CD4-positive, alpha-beta memory T cell (primary cell): ENCODE measurements around the gene FUCA2. TPM values are rescaled to one million over a fixed set of nuclear protein-coding genes. Genes with fewer than 3 reads are reported as not detected.
"Not testable (repeated sequence)": the region's sequence is repeated elsewhere in the genome, so short reads cannot be mapped to it uniquely, and the experiment has no call there.

Experiments used
- CTCF ChIA-PET: fragments of 350-600 bp; sonication (Branson Sonifier 250); formaldehyde crosslinking; loops from one replicate; lab custom pipeline; 2021; ENCODE audit warnings: inconsistent platforms; ENCODE audit not compliant: partially characterized antibody; lab: Charles Lee
- POLR2A ChIA-PET: fragments of 350-600 bp; sonication (Branson Sonifier 250); formaldehyde crosslinking; loops from one replicate; lab custom pipeline; 2021; ENCODE audit not compliant: partially characterized antibody; lab: Charles Lee
- DNase-seq, 5 donors: peaks; one replicate each; pipeline versions ENCODE4 v3.0.0 to v3.0.0-alpha.2; 2020 to 2022; ENCODE audit warnings: mixed read lengths in 1 of 5
- H3K27ac ChIP-seq: one replicate; pipeline ENCODE4 v1.7.0; 2013; ENCODE audit warnings: low read depth, low read length
- H3K27me3 ChIP-seq: 2 replicates; pipeline ENCODE4 v1.7.0; 2013; ENCODE audit warnings: mild to moderate bottlenecking, low read length, moderate library complexity; ENCODE audit not compliant: insufficient read depth
- H3K36me3 ChIP-seq: 2 replicates; pipeline ENCODE4 v1.7.0; 2013; ENCODE audit warnings: mild to moderate bottlenecking, low read length, moderate library complexity; ENCODE audit not compliant: insufficient read depth
- H3K4me1 ChIP-seq: 2 replicates; pipeline ENCODE4 v1.7.0; 2013; ENCODE audit warnings: mild to moderate bottlenecking, low read length, moderate library complexity; ENCODE audit not compliant: insufficient read depth
- H3K4me3 ChIP-seq, 2 donors: one replicate each; pipeline ENCODE4 v1.7.0; 2013; ENCODE audit warnings: low read length in 2 of 2, mild to moderate bottlenecking in 1 of 2
- H3K9me3 ChIP-seq, 2 donors: one replicate each; pipeline ENCODE4 v1.7.0; 2013; ENCODE audit warnings: low read length in 2 of 2, control low read depth in 1 of 2; ENCODE audit not compliant: control insufficient read depth in 1 of 2
- H3K27ac Mint-ChIP-seq, 7 donors: one replicate each; pipeline ENCODE4 v1.8.0; 2020 to 2021; ENCODE audit warnings: mixed read lengths in 7 of 7, mild to moderate bottlenecking in 6 of 7, inconsistent platforms in 3 of 7, moderate library complexity in 3 of 7
- H3K27me3 Mint-ChIP-seq, 2 donors: one replicate each; pipeline ENCODE4 v1.8.0; 2020 to 2021; ENCODE audit warnings: mixed read lengths in 2 of 2
- H3K36me3 Mint-ChIP-seq, 2 donors: one replicate each; pipeline ENCODE4 v1.8.0; 2020 to 2021; ENCODE audit warnings: mixed read lengths in 2 of 2, inconsistent platforms in 1 of 2, mild to moderate bottlenecking in 1 of 2
- H3K4me1 Mint-ChIP-seq, 4 donors: one replicate each; pipeline ENCODE4 v1.8.0; 2020 to 2021; ENCODE audit warnings: mixed read lengths in 4 of 4, mild to moderate bottlenecking in 1 of 4
- H3K4me3 Mint-ChIP-seq, 8 donors: one replicate each; pipeline ENCODE4 v1.8.0; 2020 to 2021; ENCODE audit warnings: mixed read lengths in 8 of 8, mild to moderate bottlenecking in 7 of 8, moderate library complexity in 6 of 8, inconsistent platforms in 3 of 8
- H3K9me3 Mint-ChIP-seq, 8 donors: one replicate each; pipeline ENCODE4 v1.8.0; 2020 to 2021; ENCODE audit warnings: mixed read lengths in 8 of 8, mild to moderate bottlenecking in 5 of 8, inconsistent platforms in 3 of 8, moderate library complexity in 1 of 8
- intact Hi-C: fragments of 100-400 bp; cut with micrococcal nuclease; formaldehyde crosslinking; loops from one replicate; pipeline ENCODE4 v1.15.1; 2023
- polyA plus RNA-seq, 2 donors: library from polyadenylated mRNA; unstranded; fragments of 300-500 nt; fragmentation: Illumina TruSeq; gene quantifications; one replicate each; pipeline ENCODE4 v1.2.3, GENCODE V29; 2021
- total RNA-seq, 2 experiments: library from RNA; stranded (reverse); gene quantifications; one replicate each; pipeline ENCODE4 v1.2.3, GENCODE V29; 2021

FUCA2 gene
- total and polyA plus RNA-seq, 4 experiments from 2014 or later = 10.6 to 26.3 (median 11.8) TPM

- no peak overlapping the region for H3K27ac ChIP-seq
- POLR2A ChIA-PET = interaction anchor here (7.7 kb wide), 1 partner anchor 23 kb away, joined by 104 read pairs; no protein-coding TSS in a partner anchor
- DNase-seq = no peak
- H3K27me3 ChIP-seq = no peaks in the 10 kb centered on the region
- peaks cover 18% of the 10 kb centered on the region for H3K4me1 ChIP-seq
- Mint-ChIP-seq H3K4me3 (no peak overlapping the region), H3K27me3 (no peaks in the 10 kb centered on the region), H3K36me3 (peaks cover 3 to 5% of the 10 kb centered on the region in 2 donors), H3K4me1 (peaks cover 16 to 29% (median 24%) of the 10 kb centered on the region in 4 donors), H3K27ac (no peak overlapping the region), H3K9me3 (no peaks in the 10 kb centered on the region)
- intact Hi-C loops = no loop called here
- CTCF ChIA-PET = interaction anchor here (5.5 to 5.7 kb wide), 2 partner anchors 24 to 59 kb away, joined by 40 to 114 read pairs; no protein-coding TSS in a partner anchor
- no peaks in the 10 kb centered on the region for H3K9me3 ChIP-seq
- no peaks in the 10 kb centered on the region for H3K36me3 ChIP-seq
- no peak overlapping the region for H3K4me3 ChIP-seq
Observed at GRCh38 chr6:143515766-143516355, 4.3 kb upstream of the FUCA2 start.

DNA sequence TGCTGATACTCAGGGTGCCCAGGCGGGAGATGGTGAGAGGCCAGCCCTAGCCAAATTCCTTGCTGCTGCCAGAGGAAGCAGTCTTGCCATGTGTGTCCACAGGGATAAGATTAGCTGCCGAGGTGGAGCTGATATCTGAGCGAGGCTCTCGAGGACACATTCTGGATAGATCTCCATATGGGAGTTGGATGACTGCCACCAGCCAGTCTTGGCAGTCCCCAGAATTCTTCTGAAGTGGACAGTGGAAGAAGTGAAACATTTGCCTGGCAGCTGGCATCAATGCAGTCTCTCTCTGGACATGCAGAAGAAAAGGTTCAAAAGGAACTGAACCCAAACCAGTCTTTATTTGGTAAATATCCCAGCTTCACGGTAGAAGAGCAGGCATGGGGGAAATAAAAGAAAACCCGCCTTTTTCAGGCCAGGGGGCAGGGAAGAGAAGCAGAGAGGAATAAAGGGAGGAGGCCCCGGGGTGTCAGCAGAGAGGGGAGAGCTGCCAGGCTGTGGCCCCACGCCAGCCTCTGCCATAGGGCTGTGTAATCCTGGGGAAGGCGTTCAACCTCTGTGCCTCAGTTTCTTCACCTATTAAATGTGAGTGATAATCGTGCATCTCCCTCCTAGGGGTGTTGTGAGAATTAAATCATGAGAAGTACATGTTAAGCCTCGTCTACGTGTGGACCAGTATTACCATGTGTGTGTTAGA lies 3.7 kb upstream of the FUCA2 start:
- no peaks in the 10 kb centered on the region for H3K27me3 Mint-ChIP-seq
- peak overlapping the region in 1 of 7 donors; percentile 9 for H3K27ac Mint-ChIP-seq
- no peaks in the 10 kb centered on the region for H3K36me3 ChIP-seq
- peaks cover 23% of the 10 kb centered on the region for H3K4me1 ChIP-seq
- peaks cover 18 to 35% (median 27%) of the 10 kb centered on the region in 4 donors for H3K4me1 Mint-ChIP-seq
- H3K9me3 ChIP-seq = no peaks in the 10 kb centered on the region
- no peak overlapping the region for H3K27ac ChIP-seq
- no peak overlapping the region for H3K4me3 ChIP-seq
- POLR2A ChIA-PET = interaction anchor here (7.7 kb wide), 1 partner anchor 24 kb away, joined by 104 read pairs; no protein-coding TSS in a partner anchor
- H3K27me3 ChIP-seq = no peaks in the 10 kb centered on the region
- CTCF ChIA-PET = interaction anchor here (3.2 to 5.7 kb wide), 4 partner anchors 14 to 499 kb away, joined by 17 to 114 read pairs (median 36); no protein-coding TSS in a partner anchor
- no peak for DNase-seq
- H3K36me3 Mint-ChIP-seq = peaks cover 5 to 6% of the 10 kb centered on the region in 2 donors
- no peak overlapping the region for H3K4me3 Mint-ChIP-seq
- intact Hi-C loops = no loop called here
- H3K9me3 Mint-ChIP-seq = no peaks in the 10 kb centered on the region

DNA sequence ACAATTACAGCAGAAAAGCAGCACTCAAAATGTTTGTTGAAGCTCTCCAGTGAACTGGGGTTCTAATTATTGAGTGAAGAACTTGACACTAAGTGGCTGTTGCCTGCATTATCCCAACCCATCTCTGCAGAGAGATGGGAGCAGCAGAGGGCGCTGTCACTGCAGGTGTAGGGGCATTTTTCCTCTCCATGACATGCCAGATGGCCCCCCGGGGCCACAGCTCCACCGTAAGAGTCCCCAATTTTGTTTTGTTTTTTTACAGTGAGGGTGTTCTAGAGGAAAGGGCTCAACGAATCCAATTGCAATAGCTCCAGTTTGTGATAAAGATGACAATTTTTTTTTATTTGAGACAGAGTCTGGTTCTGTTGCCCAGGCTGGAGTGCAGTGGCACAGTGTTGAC lies 1.9 kb upstream of the FUCA2 start:
- Histone ChIP-seq H3K4me3 (no peak overlapping the region), H3K4me1 (peaks cover 35% of the 10 kb centered on the region), H3K9me3 (no peaks in the 10 kb centered on the region), H3K27me3 (no peaks in the 10 kb centered on the region), H3K36me3 (no peaks in the 10 kb centered on the region), H3K27ac (no peak overlapping the region)
- peak; percentile 39 to 54 (median 43) for DNase-seq
- Mint-ChIP-seq H3K9me3 (no peaks in the 10 kb centered on the region), H3K36me3 (peaks cover 0 to 6% of the 10 kb centered on the region in 2 donors), H3K4me3 (peak overlapping the region in 7 of 8 donors; percentile 44 to 82 (median 73)), H3K27ac (peak overlapping the region in 1 of 7 donors; percentile 74), H3K27me3 (no peaks in the 10 kb centered on the region), H3K4me1 (peaks cover 27 to 48% (median 29%) of the 10 kb centered on the region in 4 donors)
- POLR2A ChIA-PET = interaction anchor here (0.7 to 7.7 kb wide), 4 partner anchors 26 to 330 kb away, joined by 3 to 104 read pairs (median 4); partner anchors contain the start of gene LTV1
- intact Hi-C loops = loop anchor here (1.0 to 5.0 kb wide), 5 partner anchors 24 to 500 kb away; no protein-coding TSS in a partner anchor
- CTCF ChIA-PET = interaction anchor here (0.7 to 5.7 kb wide), 40 partner anchors 8 to 1039 kb away, joined by 3 to 114 read pairs (median 5); partner anchors contain the start of gene LTV1

GRCh38 chr6:143510326-143510725 lies 1.2 kb downstream of the FUCA2 start:
- H3K27ac Mint-ChIP-seq = peak overlapping the region in 4 of 7 donors; percentile 94 to 97 (median 94)
- CTCF ChIA-PET = interaction anchor here (0.9 to 5.7 kb wide), 8 partner anchors 9 to 503 kb away, joined by 3 to 114 read pairs (median 5); partner anchors contain the start of genes ADAT2 and PEX3

DNA sequence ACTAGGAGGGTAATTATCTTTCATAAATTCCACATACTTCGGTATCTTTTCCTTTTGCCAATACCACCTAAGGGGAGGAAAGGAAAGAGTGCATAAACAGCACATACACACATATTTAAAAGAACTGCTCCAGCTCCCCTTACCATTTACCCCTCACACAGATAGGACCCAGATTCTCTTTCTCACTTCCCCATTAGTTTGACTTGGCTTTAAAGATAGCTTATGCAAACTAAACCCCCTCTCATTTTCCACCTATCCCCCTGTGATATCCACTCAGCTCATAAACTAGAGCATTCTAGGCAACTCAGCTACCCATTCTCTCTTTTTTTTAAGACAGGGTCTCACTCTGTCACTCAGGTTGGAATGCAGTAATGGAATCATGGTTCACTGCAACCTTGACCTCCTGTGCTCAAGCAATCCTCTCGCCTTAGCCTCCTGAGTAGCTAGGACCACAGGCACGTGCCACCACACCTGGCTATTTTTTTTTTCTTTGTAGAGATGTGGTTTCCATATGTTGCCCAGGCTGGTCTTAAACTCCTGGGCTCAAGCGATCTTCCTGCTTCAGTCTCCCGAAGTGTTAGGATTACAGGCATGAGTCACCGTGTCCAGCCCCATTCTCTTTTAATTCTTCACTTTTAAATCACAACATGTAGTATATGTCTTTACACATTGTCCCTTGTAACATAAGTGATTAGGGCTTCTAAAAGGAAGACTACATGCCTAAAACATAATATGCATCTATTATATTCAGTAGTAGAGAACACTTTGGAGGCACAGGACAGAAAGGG lies 4.0 kb downstream of the FUCA2 start:
- Mint-ChIP-seq H3K4me1 (peaks cover 13 to 33% (median 18%) of the 10 kb centered on the region in 4 donors), H3K36me3 (peaks cover 26 to 34% of the 10 kb centered on the region in 2 donors), H3K27ac (peak overlapping the region in 1 of 7 donors; percentile 40), H3K4me3 (no peak overlapping the region), H3K9me3 (no peaks in the 10 kb centered on the region), H3K27me3 (no peaks in the 10 kb centered on the region)
- no peaks in the 10 kb centered on the region for H3K36me3 ChIP-seq
- H3K4me1 ChIP-seq = peaks cover 31% of the 10 kb centered on the region
- no peak overlapping the region for H3K4me3 ChIP-seq
- no peaks in the 10 kb centered on the region for H3K9me3 ChIP-seq
- no peaks in the 10 kb centered on the region for H3K27me3 ChIP-seq
- no peak overlapping the region for H3K27ac ChIP-seq
- intact Hi-C loops = no loop called here
- no peak for DNase-seq
- POLR2A ChIA-PET = no interaction called here
- CTCF ChIA-PET = no interaction called here

More at GRCh38 chr6:143510326-143510725, 1.2 kb downstream of the FUCA2 start:
- POLR2A ChIA-PET = interaction anchor here (0.6 to 7.7 kb wide), 12 partner anchors 29 to 586 kb away, joined by 3 to 104 read pairs (median 4); partner anchors contain the start of genes ADAT2, LTV1, PEX3 and PLAGL1
- H3K4me3 ChIP-seq, H3K27me3 ChIP-seq, H3K9me3 Mint-ChIP-seq, H3K27me3 Mint-ChIP-seq, DNase-seq, H3K36me3 ChIP-seq, H3K27ac ChIP-seq, H3K9me3 ChIP-seq: not testable (repeated sequence)
- peaks cover 20 to 48% (median 26%) of the 10 kb centered on the region in 4 donors for H3K4me1 Mint-ChIP-seq
- intact Hi-C loops = loop anchor here (2.0 to 5.0 kb wide), 3 partner anchors 60 to 432 kb away; partner anchors contain the start of genes ADAT2, LTV1 and PEX3
- H3K36me3 Mint-ChIP-seq = peaks cover 25 to 28% of the 10 kb centered on the region in 2 donors
- H3K4me3 Mint-ChIP-seq = peak overlapping the region; percentile 46 to 97 (median 92)
- peaks cover 35% of the 10 kb centered on the region for H3K4me1 ChIP-seq

GRCh38 chr6:143506620-143507019 lies 4.9 kb downstream of the FUCA2 start:
- no peak for DNase-seq
- POLR2A ChIA-PET = no interaction called here
- CTCF ChIA-PET = no interaction called here
- Mint-ChIP-seq H3K4me1 (peaks cover 9 to 27% (median 14%) of the 10 kb centered on the region in 4 donors), H3K4me3 (no peak overlapping the region), H3K9me3 (no peaks in the 10 kb centered on the region), H3K27me3 (no peaks in the 10 kb centered on the region), H3K27ac (no peak overlapping the region), H3K36me3 (peaks cover 26 to 34% of the 10 kb centered on the region in 2 donors)
- H3K4me1 ChIP-seq = peaks cover 22% of the 10 kb centered on the region
- H3K27me3 ChIP-seq = no peaks in the 10 kb centered on the region
- no peak overlapping the region for H3K4me3 ChIP-seq
- intact Hi-C loops = no loop called here
- H3K36me3 ChIP-seq = no peaks in the 10 kb centered on the region
- no peak overlapping the region for H3K27ac ChIP-seq
- H3K9me3 ChIP-seq = no peaks in the 10 kb centered on the region
